H9 (cell line): ENCODE data around the gene RSPO1. TPM values are rescaled to one million over a fixed set of nuclear protein-coding genes. Genes with fewer than 3 reads are reported as not detected.

Experiments used
- DNase-seq: peaks from one replicate; pipeline ENCODE4 v3.0.0-alpha.2; 2017
- H2AFZ ChIP-seq: one replicate; pipeline ENCODE4 v1.6.1; 2013; ENCODE audit warnings: mild to moderate bottlenecking, low read length, control low read depth, moderate library complexity
- H2AK5ac ChIP-seq: 2 replicates; pipeline ENCODE4 v1.6.1; 2013; ENCODE audit warnings: low read length, control low read depth, mixed read lengths; ENCODE audit not compliant: insufficient read length
- H2BK120ac ChIP-seq: one replicate; pipeline ENCODE4 v1.6.1; 2013; ENCODE audit warnings: low read depth, mild to moderate bottlenecking, low read length, control low read depth, inconsistent platforms; ENCODE audit not compliant: poor library complexity, severe bottlenecking
- H2BK12ac ChIP-seq: 2 replicates; pipeline ENCODE4 v1.6.1; 2013; ENCODE audit warnings: low read length, control low read depth, mixed read lengths, low read depth; ENCODE audit not compliant: insufficient read length
- H2BK15ac ChIP-seq: 2 replicates; pipeline ENCODE4 v1.6.1; 2013; ENCODE audit warnings: low read depth, low read length, control low read depth
- H2BK20ac ChIP-seq: one replicate; pipeline ENCODE4 v1.6.1; 2013; ENCODE audit warnings: low read depth, mild to moderate bottlenecking, low read length, control low read depth, inconsistent platforms; ENCODE audit not compliant: poor library complexity, severe bottlenecking
- H2BK5ac ChIP-seq: 2 replicates; pipeline ENCODE4 v1.6.1; 2013; ENCODE audit warnings: low read length, control low read depth, mixed read lengths; ENCODE audit not compliant: insufficient read length
- H3K14ac ChIP-seq: 2 replicates; pipeline ENCODE4 v1.6.1; 2013; ENCODE audit warnings: low read length, control low read depth; ENCODE audit not compliant: insufficient read depth
- H3K18ac ChIP-seq: 2 replicates; pipeline ENCODE4 v1.6.1; 2013; ENCODE audit warnings: low read depth, mild to moderate bottlenecking, mixed read lengths, low read length, control low read depth; ENCODE audit not compliant: insufficient read length
- H3K23ac ChIP-seq: 2 replicates; pipeline ENCODE4 v1.6.1; 2013; ENCODE audit warnings: low read length, control low read depth, mixed read lengths, low read depth; ENCODE audit not compliant: insufficient read length
- H3K23me2 ChIP-seq: 2 replicates; pipeline ENCODE4 v1.6.1; 2013; ENCODE audit warnings: low read depth, mild to moderate bottlenecking, mixed read lengths, low read length, control low read depth; ENCODE audit not compliant: insufficient read length, poor library complexity, severe bottlenecking
- H3K27ac ChIP-seq: 2 replicates; pipeline ENCODE4 v1.5.1; 2013; ENCODE audit warnings: low read length, control low read depth, mixed read lengths, low read depth; ENCODE audit not compliant: insufficient read length
- H3K27me3 ChIP-seq: 2 replicates; pipeline ENCODE4 v1.6.1; 2013; ENCODE audit warnings: low read length, control low read depth, inconsistent platforms; ENCODE audit not compliant: insufficient read depth
- H3K4ac ChIP-seq: 2 replicates; pipeline ENCODE4 v1.6.1; 2013; ENCODE audit warnings: low read depth, mild to moderate bottlenecking, control low read depth, inconsistent platforms, low read length, moderate library complexity
- H3K4me1 ChIP-seq: 2 replicates; pipeline ENCODE4 v1.6.1; 2013; ENCODE audit warnings: low read length, control low read depth, inconsistent platforms; ENCODE audit not compliant: insufficient read depth
- H3K4me2 ChIP-seq: 2 replicates; pipeline ENCODE4 v1.6.1; 2013; ENCODE audit warnings: low read length, control low read depth, mixed read lengths; ENCODE audit not compliant: insufficient read length, insufficient read depth
- H3K56ac ChIP-seq: 2 replicates; pipeline ENCODE4 v1.6.1; 2013; ENCODE audit warnings: low read depth, mild to moderate bottlenecking, mixed read lengths, low read length, control low read depth; ENCODE audit not compliant: insufficient read length
- H3K79me1 ChIP-seq: 2 replicates; pipeline ENCODE4 v1.6.1; 2013; ENCODE audit warnings: low read depth, mild to moderate bottlenecking, moderate library complexity, low read length, control low read depth, inconsistent platforms; ENCODE audit not compliant: insufficient read depth, poor library complexity, severe bottlenecking
- H3K79me2 ChIP-seq: 2 replicates; pipeline ENCODE4 v1.6.1; 2013; ENCODE audit warnings: low read length, control low read depth, inconsistent platforms; ENCODE audit not compliant: insufficient read depth
- H3K9ac ChIP-seq: 2 replicates; pipeline ENCODE4 v1.6.1; 2013; ENCODE audit warnings: low read length, control low read depth, mixed read lengths; ENCODE audit not compliant: insufficient read length; ENCODE audit errors: extremely low read depth
- H3K9me3 ChIP-seq: one replicate; pipeline ENCODE4 v1.6.1; 2013; ENCODE audit warnings: low read depth, low read length, inconsistent platforms; ENCODE audit not compliant: control insufficient read depth
- H3T11ph ChIP-seq: one replicate; pipeline ENCODE4 v1.6.1; 2013; ENCODE audit warnings: mild to moderate bottlenecking, low read length, control low read depth, inconsistent platforms
- H4K20me1 ChIP-seq: one replicate; pipeline ENCODE4 v1.6.1; 2013; ENCODE audit not compliant: control insufficient read depth, insufficient read length, insufficient read depth
- H4K5ac ChIP-seq: 2 replicates; pipeline ENCODE4 v1.6.1; 2013; ENCODE audit warnings: low read depth, mild to moderate bottlenecking, mixed read lengths, low read length, control low read depth; ENCODE audit not compliant: insufficient read length
- H4K8ac ChIP-seq: replicated peaks from 2 replicates; pipeline ENCODE4 v1.6.1; 2013; ENCODE audit warnings: low read length, control low read depth, mixed read lengths, low read depth; ENCODE audit not compliant: insufficient read length
- H4K91ac ChIP-seq: 2 replicates; pipeline ENCODE4 v1.6.1; 2013; ENCODE audit warnings: low read depth, mild to moderate bottlenecking, moderate library complexity, mixed read lengths, low read length, control low read depth; ENCODE audit not compliant: insufficient read length
- H3K27ac Mint-ChIP-seq, 3 experiments: 2 replicates in 2 of 3; 3 replicates in 1 of 3; pipeline ENCODE4 v1.8.0; 2020 to 2021; ENCODE audit warnings: mixed read lengths in 3 of 3, mild to moderate bottlenecking in 1 of 3, moderate library complexity in 1 of 3
- H3K27me3 Mint-ChIP-seq: 2 replicates; pipeline ENCODE4 v1.8.0; 2021; ENCODE audit warnings: low read depth, mild to moderate bottlenecking, moderate library complexity, mixed read lengths
- H3K36me3 Mint-ChIP-seq, 3 experiments: 2 replicates in 2 of 3; 3 replicates in 1 of 3; pipeline ENCODE4 v1.8.0; 2020 to 2021; ENCODE audit warnings: low read depth in 3 of 3, mixed read lengths in 3 of 3; ENCODE audit not compliant: insufficient read depth in 1 of 3
- H3K4me1 Mint-ChIP-seq, 2 experiments: 2 replicates each; pipeline ENCODE4 v1.8.0; 2020; ENCODE audit warnings: mixed read lengths in 2 of 2
- H3K4me3 Mint-ChIP-seq, 2 experiments: 2 replicates in 1 of 2; 3 replicates in 1 of 2; pipeline ENCODE4 v1.8.0; 2020 to 2021; ENCODE audit warnings: mild to moderate bottlenecking in 2 of 2, mixed read lengths in 2 of 2, moderate library complexity in 1 of 2
- H3K9me3 Mint-ChIP-seq, 2 experiments: 2 replicates in 1 of 2; 3 replicates in 1 of 2; pipeline ENCODE4 v1.8.0; 2020; ENCODE audit warnings: mild to moderate bottlenecking in 2 of 2, mixed read lengths in 2 of 2, moderate library complexity in 1 of 2
- WGBS: extraction: QIAGEN DNeasy Blood & Tissue Kit; methylation state at CpG from one replicate; pipeline ENCODE4 v1.1.7; 2013; ENCODE audit warnings: missing lambda C conversion rate, low lambda C conversion rate, mixed read lengths; ENCODE audit not compliant: insufficient read length; ENCODE audit errors: extremely low coverage; 5-methylcytosine and 5-hydroxymethylcytosine counted together
- total RNA-seq: library from RNA; stranded (reverse); gene quantifications from 2 replicates; pipeline ENCODE4 v1.2.1, GENCODE V29; 2021
- TF ChIP-seq, protein P1 (sequence below): fragments of 200-600 bp; sonication (generic); conservative IDR thresholded peaks from 3 replicates; pipeline ENCODE4 v1.8.0; 2021; ENCODE audit warnings: antibody characterized with exemption, mild to moderate bottlenecking

Gene RSPO1
- total RNA-seq, 1 experiment from 2014 or later, result 0.35 TPM

DNA sequence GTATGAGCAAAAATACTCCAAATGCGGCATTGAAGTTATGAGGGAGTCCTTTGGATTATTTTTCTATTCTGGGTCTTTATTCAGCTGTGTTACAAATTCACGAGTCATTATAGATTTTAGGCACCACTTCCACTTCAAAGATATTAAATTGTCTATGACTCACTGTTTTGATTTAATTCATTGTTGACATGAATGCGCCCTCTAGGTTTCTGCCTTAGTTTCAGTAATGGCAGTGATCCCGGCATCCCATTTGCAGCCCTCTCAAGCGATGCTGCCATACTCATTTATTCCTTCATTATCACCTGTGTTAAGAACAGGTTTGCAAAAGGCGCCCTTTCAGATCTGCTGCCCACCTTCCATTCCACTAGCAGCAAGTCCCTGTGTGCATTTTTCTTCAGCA lies 14.0 kb downstream of the RSPO1 start:
- Histone ChIP-seq H2BK20ac (no peak overlapping the region), H2BK15ac (no peak overlapping the region), H4K20me1 (no peaks in the 10 kb centered on the region), H2AK5ac (no peak overlapping the region), H2AFZ (no peak overlapping the region), H3K4me2 (no peak overlapping the region), H3K23me2 (no peaks in the 10 kb centered on the region), H3K56ac (no peak overlapping the region), H3T11ph (no peak overlapping the region), H3K9me3 (no peaks in the 10 kb centered on the region), H3K9ac (no peak overlapping the region), H3K18ac (no peak overlapping the region), H3K14ac (no peak overlapping the region), H3K79me2 (no peaks in the 10 kb centered on the region), H3K79me1 (no peaks in the 10 kb centered on the region), H3K4ac (no peak overlapping the region), H2BK5ac (no peak overlapping the region), H3K27me3 (no peaks in the 10 kb centered on the region; the same call in 1 of the 2 replicates), H3K27ac (no peak overlapping the region), H3K4me1 (no peaks in the 10 kb centered on the region), H3K23ac (no peak overlapping the region), H4K91ac (no peak overlapping the region), H2BK12ac (no peak overlapping the region), H4K5ac (no peak overlapping the region), H4K8ac (no peak overlapping the region), H2BK120ac (no peak overlapping the region)
- Mint-ChIP-seq H3K36me3 (no peaks in the 10 kb centered on the region), H3K27me3 (peaks cover 59% of the 10 kb centered on the region), H3K27ac (no peak overlapping the region), H3K9me3 (no peaks in the 10 kb centered on the region), H3K4me3 (no peak overlapping the region), H3K4me1 (no peaks in the 10 kb centered on the region)
- no CpG with 5 or more reads among the region's 6 CpGs for WGBS
- no peak for DNase-seq
- TF ChIP-seq, protein P1, sequence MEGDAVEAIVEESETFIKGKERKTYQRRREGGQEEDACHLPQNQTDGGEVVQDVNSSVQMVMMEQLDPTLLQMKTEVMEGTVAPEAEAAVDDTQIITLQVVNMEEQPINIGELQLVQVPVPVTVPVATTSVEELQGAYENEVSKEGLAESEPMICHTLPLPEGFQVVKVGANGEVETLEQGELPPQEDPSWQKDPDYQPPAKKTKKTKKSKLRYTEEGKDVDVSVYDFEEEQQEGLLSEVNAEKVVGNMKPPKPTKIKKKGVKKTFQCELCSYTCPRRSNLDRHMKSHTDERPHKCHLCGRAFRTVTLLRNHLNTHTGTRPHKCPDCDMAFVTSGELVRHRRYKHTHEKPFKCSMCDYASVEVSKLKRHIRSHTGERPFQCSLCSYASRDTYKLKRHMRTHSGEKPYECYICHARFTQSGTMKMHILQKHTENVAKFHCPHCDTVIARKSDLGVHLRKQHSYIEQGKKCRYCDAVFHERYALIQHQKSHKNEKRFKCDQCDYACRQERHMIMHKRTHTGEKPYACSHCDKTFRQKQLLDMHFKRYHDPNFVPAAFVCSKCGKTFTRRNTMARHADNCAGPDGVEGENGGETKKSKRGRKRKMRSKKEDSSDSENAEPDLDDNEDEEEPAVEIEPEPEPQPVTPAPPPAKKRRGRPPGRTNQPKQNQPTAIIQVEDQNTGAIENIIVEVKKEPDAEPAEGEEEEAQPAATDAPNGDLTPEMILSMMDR, result no peak
